ENCODE results near the gene CDH18.

CDH18 gene

GRCh38 chr5:19950897-19951296 lies 37.1 kb downstream of the CDH18 start:
- POLR2A ChIA-PET (ENCODE audit: low non-redundant PET) = no interaction called here
- no peak overlapping the region for H3K27ac ChIP-seq
- CTCF ChIA-PET = no interaction called here
- no peak for DNase-seq (ENCODE audit: low spot score)
- TF ChIP-seq, protein P1, sequence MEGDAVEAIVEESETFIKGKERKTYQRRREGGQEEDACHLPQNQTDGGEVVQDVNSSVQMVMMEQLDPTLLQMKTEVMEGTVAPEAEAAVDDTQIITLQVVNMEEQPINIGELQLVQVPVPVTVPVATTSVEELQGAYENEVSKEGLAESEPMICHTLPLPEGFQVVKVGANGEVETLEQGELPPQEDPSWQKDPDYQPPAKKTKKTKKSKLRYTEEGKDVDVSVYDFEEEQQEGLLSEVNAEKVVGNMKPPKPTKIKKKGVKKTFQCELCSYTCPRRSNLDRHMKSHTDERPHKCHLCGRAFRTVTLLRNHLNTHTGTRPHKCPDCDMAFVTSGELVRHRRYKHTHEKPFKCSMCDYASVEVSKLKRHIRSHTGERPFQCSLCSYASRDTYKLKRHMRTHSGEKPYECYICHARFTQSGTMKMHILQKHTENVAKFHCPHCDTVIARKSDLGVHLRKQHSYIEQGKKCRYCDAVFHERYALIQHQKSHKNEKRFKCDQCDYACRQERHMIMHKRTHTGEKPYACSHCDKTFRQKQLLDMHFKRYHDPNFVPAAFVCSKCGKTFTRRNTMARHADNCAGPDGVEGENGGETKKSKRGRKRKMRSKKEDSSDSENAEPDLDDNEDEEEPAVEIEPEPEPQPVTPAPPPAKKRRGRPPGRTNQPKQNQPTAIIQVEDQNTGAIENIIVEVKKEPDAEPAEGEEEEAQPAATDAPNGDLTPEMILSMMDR (conservative IDR thresholded peaks at IDR 0.05; ENCODE audit: low read depth) = no peak

DNA sequence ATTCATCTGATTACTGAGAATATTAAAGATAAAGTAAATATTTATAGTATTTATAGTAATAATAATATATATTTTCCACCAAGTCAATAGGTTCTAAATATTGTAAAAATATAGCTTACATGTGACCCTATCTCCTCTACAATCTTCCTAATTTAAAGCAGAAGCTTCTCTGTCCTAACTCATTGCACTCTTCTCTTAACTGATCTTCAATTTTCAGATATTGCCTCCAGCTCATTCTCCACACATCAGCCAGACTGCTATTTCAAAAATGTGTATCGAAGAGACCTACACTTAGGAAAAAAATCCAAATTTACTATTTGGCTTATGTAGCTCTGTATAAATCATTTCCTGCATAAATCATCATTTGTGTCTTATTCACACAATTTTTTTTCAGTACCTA lies 47.8 kb downstream of the CDH18 start:
- TF ChIP-seq, protein P1 (conservative IDR thresholded peaks at IDR 0.05; ENCODE audit: low read depth) = no peak
- POLR2A ChIA-PET (ENCODE audit: low non-redundant PET) = no interaction called here
- CTCF ChIA-PET = no interaction called here
- no peak overlapping the region for H3K27ac ChIP-seq
- no peak for DNase-seq (ENCODE audit: low spot score)

DNA sequence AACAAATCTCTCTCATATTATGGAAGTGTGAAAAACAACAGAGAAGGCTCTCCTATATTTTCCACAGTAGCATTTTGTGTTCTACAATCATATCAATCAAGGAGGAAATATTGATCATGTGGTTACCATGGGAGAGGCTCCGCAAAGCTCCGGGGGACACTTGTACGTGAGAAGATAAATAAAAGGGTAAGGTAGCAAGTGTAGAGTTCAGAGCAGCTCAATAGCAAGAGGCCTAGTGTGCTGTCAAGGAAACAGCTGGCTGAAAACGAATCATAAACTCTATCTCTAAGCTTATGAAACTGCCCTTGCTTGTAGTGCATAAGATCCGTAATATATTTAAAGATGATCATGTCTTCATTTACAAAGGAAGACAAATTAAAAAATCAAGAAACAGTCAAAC lies 57.5 kb downstream of the CDH18 start:
- no peak overlapping the region for H3K27ac ChIP-seq
- DNase-seq (ENCODE audit: low spot score) = no peak
- POLR2A ChIA-PET (ENCODE audit: low non-redundant PET) = no interaction called here
- CTCF ChIA-PET = no interaction called here
- TF ChIP-seq, protein P1 (conservative IDR thresholded peaks at IDR 0.05; ENCODE audit: low read depth) = no peak

- ChIA-PET POLR2A (ENCODE audit: low non-redundant PET) (no interaction called here), CTCF (no interaction called here)
- DNase-seq (ENCODE audit: low spot score) = peak; percentile 86
- no peak overlapping the region for H3K27ac ChIP-seq
- TF ChIP-seq, protein P1 (conservative IDR thresholded peaks at IDR 0.05; ENCODE audit: low read depth) = no peak
Observed at GRCh38 chr5:19928562-19929421, 59.2 kb downstream of the CDH18 start.

- DNase-seq (ENCODE audit: low spot score) = no peak
- ChIA-PET CTCF (no interaction called here), POLR2A (ENCODE audit: low non-redundant PET) (no interaction called here)
- H3K27ac ChIP-seq = no peak overlapping the region
- TF ChIP-seq, protein P1 (conservative IDR thresholded peaks at IDR 0.05; ENCODE audit: low read depth) = no peak
Observed at GRCh38 chr5:19927919-19928318, 60.1 kb downstream of the CDH18 start.

- DNase-seq (ENCODE audit: low spot score) = no peak
- TF ChIP-seq, protein P1 (conservative IDR thresholded peaks at IDR 0.05; ENCODE audit: low read depth) = no peak
- POLR2A ChIA-PET (ENCODE audit: low non-redundant PET) = no interaction called here
- no peak overlapping the region for H3K27ac ChIP-seq
- CTCF ChIA-PET = no interaction called here
Observed at GRCh38 chr5:19927170-19927569, 60.8 kb downstream of the CDH18 start.

Measured in RWPE1 (cell line).